Hippocampal formation (tissue), 2 donors: ENCODE measurements around the gene ARHGAP26.
"Not testable (repeated sequence)": the region's sequence is repeated elsewhere in the genome, so short reads cannot be mapped to it uniquely, and the experiment has no call there.

Experiments used
- DNase-seq, 2 donors: peaks; one replicate each; lab custom pipeline; 2025; lab: John Stamatoyannopoulos, UW

ARHGAP26 gene

GRCh38 chr5:142901476-142902185, 131.5 kb downstream of the ARHGAP26 start:
- no peak for DNase-seq

DNA sequence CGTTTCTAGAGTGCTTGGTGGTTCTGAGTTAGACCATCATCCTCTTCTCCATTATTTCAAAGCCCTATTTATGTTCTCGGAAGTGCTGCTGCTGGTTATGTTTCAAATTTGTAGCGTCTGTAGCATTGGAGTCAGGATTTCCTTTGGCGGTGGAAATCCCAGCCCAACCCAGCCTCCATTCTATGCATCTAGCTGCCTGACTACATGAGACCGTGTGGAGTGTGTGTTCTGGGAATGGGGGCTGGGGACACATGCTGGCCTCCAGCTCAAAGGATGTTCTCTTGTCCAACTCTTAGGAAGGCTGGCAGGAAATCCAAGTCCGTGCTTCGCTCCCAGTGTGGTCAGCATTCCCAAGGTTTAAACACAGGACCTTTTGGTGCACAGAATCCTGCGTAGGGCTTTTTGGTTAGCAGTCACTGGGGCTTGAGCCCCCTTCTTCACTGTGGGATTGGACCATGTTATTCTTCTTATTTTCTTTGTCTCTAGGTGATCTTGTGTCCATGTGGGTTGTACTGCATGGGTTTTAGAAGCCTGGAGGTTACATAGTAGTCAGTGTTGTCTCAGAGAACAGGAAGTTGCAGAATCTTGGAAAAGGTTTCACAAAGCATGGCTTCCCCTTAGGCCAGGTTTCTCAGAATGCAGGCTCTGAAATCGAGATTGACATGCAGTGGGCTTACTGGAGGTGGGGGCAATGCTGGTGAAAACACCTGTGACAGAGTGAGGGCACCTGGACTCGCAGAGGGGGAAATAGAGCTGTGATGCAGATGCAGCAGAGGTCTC, 132.2 kb downstream of the ARHGAP26 start:
- no peak for DNase-seq

DNA sequence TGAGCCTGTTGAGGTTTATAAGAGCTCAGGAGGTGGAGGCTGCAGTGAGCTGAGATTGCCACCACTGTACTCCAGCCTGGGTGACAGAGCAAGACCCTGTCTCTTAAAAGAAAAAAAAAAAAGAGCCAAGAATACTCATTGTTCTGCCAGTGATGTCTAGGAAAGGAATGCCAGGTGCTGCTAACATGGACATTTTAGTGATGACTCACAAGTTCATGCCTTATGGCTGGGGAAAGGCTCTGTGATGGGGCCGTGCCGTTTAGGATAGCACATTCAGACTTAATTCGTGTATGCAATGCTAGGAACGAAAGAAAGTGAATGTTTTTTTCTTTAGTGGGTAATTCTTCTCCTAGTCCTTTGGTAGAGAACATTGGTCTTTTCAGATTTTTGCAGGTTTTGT, 134.2 kb downstream of the ARHGAP26 start:
- no peak for DNase-seq

- DNase-seq = no peak
Observed at GRCh38 chr5:142905348-142905747, 135.2 kb downstream of the ARHGAP26 start.

GRCh38 chr5:142906863-142907671, 136.9 kb downstream of the ARHGAP26 start:
- DNase-seq = no peak

GRCh38 chr5:142908659-142909058, 138.5 kb downstream of the ARHGAP26 start:
- DNase-seq = no peak

- no peak for DNase-seq
Observed at GRCh38 chr5:142910128-142910527, 140.0 kb downstream of the ARHGAP26 start.

GRCh38 chr5:142911170-142911569, 141.0 kb downstream of the ARHGAP26 start:
- no peak for DNase-seq

DNA sequence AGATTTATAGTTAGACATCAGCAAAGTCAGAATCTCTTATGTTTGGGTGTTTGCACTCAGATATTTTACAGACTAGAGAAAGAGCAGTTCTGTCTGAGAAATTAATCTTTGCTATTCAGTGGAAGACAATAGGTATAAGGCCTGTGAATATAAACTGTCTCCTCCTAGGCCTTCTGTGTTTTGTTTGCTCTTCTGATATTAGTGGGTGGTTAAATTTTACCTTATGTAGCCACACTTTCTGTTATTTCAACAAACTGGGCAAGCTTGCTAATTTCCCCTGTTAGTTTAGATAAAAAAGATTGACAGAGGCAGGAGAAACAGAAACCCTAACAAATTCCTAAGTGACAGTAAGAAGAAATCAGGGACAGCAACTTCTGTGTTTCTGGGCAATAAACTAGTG, 141.6 kb downstream of the ARHGAP26 start:
- no peak for DNase-seq

- DNase-seq = no peak
Observed at GRCh38 chr5:142913728-142914338, 143.7 kb downstream of the ARHGAP26 start.

GRCh38 chr5:142915038-142915437, 144.9 kb downstream of the ARHGAP26 start:
- DNase-seq = no peak

GRCh38 chr5:142915813-142916424, 145.7 kb downstream of the ARHGAP26 start:
- DNase-seq = peak in 1 of 2 donors; percentile 13

DNA sequence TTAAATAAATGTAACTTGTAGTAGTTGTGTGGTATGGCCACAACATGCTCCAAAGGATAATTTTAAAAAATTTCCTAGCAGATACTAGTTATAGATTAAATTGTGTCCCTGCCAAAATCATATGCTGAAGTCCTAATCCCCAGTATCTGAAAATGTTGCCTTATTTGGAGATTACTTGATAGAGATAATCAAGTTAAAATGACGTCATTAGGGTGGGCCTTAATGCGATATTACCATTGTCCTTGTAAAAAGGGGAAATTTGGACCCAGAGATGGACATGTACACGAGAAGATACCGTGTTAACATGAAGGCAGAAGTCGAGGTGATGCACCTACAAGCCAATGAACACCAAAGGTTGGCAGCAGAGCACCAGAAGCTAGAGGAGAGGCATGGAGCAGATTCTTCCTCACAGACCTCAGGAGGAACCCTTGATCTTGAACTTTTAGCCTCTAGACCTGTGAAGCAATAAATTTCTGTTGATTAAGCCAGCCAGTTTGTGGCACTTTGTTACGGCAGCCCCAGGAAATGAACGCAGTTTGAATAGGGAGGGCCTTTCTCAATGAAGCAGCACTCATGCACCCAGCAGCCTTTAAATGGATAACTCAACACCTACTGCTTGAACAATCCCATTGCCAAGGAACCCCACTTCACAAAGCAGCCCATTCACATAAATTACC, 148.9 kb downstream of the ARHGAP26 start:
- DNase-seq = no peak

- DNase-seq = no peak
Observed at GRCh38 chr5:142920849-142921612, 150.9 kb downstream of the ARHGAP26 start.

DNA sequence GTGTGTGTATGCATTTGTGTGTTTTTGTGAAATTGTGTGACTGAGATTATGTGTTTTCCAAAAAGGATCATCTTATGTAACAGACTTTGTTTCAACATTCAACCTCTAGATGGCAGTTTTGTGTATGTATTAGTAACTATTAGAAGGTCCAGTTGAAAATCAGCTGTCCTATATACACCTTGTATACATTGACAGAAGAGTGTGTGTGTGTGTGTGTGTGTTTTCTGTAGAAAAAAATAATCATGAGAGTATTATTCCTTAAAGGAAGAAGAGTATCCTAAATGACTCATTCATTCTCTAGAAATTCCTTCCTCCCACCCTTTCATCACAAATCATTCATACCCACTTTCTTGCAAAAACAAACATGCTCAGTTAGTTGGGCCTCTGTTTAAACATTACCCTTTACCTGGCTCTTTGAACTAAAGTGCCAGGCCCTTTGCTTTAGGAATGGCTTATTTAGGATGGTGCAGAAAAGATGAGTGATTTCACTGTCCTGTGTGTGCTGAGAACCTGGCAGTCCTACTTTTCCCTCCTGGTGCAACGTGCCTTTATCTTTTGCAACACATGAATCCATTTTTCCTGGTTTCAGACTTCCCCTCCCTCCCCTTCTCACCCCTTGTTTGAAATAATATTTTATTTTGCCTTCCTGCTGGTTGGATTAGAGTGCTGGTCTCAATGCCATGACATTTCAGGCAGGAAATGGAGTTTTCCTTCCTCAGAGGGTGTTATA, 152.2 kb downstream of the ARHGAP26 start:
- DNase-seq = peak in 1 of 2 donors; percentile 78

GRCh38 chr5:142924135-142924883, 154.1 kb downstream of the ARHGAP26 start:
- DNase-seq = no peak

- no peak for DNase-seq
Observed at GRCh38 chr5:142925795-142926194, 155.6 kb downstream of the ARHGAP26 start.

DNA sequence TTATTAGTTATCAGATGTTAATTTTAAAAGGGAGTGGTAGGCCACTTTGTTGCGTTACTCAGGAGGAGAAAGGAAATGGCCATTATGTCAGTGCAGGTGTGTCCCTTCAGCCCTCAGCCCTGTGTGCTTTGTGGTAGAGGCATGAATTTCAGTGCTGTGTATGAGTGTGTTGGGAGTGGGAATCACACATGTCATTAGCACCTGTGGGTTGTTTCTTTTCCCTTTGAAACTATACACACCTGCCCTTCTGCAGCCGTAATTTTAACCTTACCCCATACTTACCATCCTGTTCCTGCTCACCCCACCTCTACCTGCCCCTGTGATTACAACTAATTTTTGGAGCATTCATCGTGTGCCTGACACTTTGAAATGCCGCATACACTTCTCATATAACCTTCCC, 156.4 kb downstream of the ARHGAP26 start:
- no peak for DNase-seq

DNA sequence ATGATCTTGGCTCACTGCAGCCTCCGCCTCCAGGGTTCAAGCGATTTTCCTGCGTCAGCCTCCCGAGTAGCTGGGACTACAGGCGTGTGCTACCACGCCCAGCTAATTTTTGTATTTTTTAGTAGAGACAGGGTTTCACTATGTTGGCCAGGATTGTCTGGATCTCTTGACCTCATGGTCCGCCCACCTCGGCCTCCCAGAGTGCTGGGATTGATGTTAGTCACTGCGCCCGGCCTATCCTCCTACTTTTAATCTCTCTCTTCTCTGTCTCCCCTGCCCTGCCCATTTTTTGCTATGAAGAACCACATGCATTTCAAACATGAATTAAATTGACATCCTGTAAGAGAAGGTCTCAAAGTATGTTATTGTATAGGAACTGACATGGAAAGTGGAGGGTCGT, 158.8 kb downstream of the ARHGAP26 start:
- not testable (repeated sequence) for DNase-seq
